H9 (cell line): ENCODE results near the gene ZNF644. TPM values are rescaled to one million over a fixed set of nuclear protein-coding genes. Genes with fewer than 3 reads are reported as not detected.

Experiments
- DNase-seq: peaks from one replicate; pipeline ENCODE4 v3.0.0-alpha.2; 2017
- H2AFZ ChIP-seq: one replicate; pipeline ENCODE4 v1.6.1; 2013; ENCODE audit warnings: mild to moderate bottlenecking, low read length, control low read depth, moderate library complexity
- H2AK5ac ChIP-seq: 2 replicates; pipeline ENCODE4 v1.6.1; 2013; ENCODE audit warnings: low read length, control low read depth, mixed read lengths; ENCODE audit not compliant: insufficient read length
- H2BK120ac ChIP-seq: one replicate; pipeline ENCODE4 v1.6.1; 2013; ENCODE audit warnings: low read depth, mild to moderate bottlenecking, low read length, control low read depth, inconsistent platforms; ENCODE audit not compliant: poor library complexity, severe bottlenecking
- H2BK12ac ChIP-seq: 2 replicates; pipeline ENCODE4 v1.6.1; 2013; ENCODE audit warnings: low read length, control low read depth, mixed read lengths, low read depth; ENCODE audit not compliant: insufficient read length
- H2BK15ac ChIP-seq: 2 replicates; pipeline ENCODE4 v1.6.1; 2013; ENCODE audit warnings: low read depth, low read length, control low read depth
- H2BK20ac ChIP-seq: one replicate; pipeline ENCODE4 v1.6.1; 2013; ENCODE audit warnings: low read depth, mild to moderate bottlenecking, low read length, control low read depth, inconsistent platforms; ENCODE audit not compliant: poor library complexity, severe bottlenecking
- H2BK5ac ChIP-seq: 2 replicates; pipeline ENCODE4 v1.6.1; 2013; ENCODE audit warnings: low read length, control low read depth, mixed read lengths; ENCODE audit not compliant: insufficient read length
- H3K14ac ChIP-seq: 2 replicates; pipeline ENCODE4 v1.6.1; 2013; ENCODE audit warnings: low read length, control low read depth; ENCODE audit not compliant: insufficient read depth
- H3K18ac ChIP-seq: 2 replicates; pipeline ENCODE4 v1.6.1; 2013; ENCODE audit warnings: low read depth, mild to moderate bottlenecking, mixed read lengths, low read length, control low read depth; ENCODE audit not compliant: insufficient read length
- H3K23ac ChIP-seq: 2 replicates; pipeline ENCODE4 v1.6.1; 2013; ENCODE audit warnings: low read length, control low read depth, mixed read lengths, low read depth; ENCODE audit not compliant: insufficient read length
- H3K23me2 ChIP-seq: 2 replicates; pipeline ENCODE4 v1.6.1; 2013; ENCODE audit warnings: low read depth, mild to moderate bottlenecking, mixed read lengths, low read length, control low read depth; ENCODE audit not compliant: insufficient read length, poor library complexity, severe bottlenecking
- H3K27ac ChIP-seq: 2 replicates; pipeline ENCODE4 v1.5.1; 2013; ENCODE audit warnings: low read length, control low read depth, mixed read lengths, low read depth; ENCODE audit not compliant: insufficient read length
- H3K27me3 ChIP-seq: 2 replicates; pipeline ENCODE4 v1.6.1; 2013; ENCODE audit warnings: low read length, control low read depth, inconsistent platforms; ENCODE audit not compliant: insufficient read depth
- H3K4ac ChIP-seq: 2 replicates; pipeline ENCODE4 v1.6.1; 2013; ENCODE audit warnings: low read depth, mild to moderate bottlenecking, control low read depth, inconsistent platforms, low read length, moderate library complexity
- H3K4me1 ChIP-seq: 2 replicates; pipeline ENCODE4 v1.6.1; 2013; ENCODE audit warnings: low read length, control low read depth, inconsistent platforms; ENCODE audit not compliant: insufficient read depth
- H3K4me2 ChIP-seq: 2 replicates; pipeline ENCODE4 v1.6.1; 2013; ENCODE audit warnings: low read length, control low read depth, mixed read lengths; ENCODE audit not compliant: insufficient read length, insufficient read depth
- H3K56ac ChIP-seq: 2 replicates; pipeline ENCODE4 v1.6.1; 2013; ENCODE audit warnings: low read depth, mild to moderate bottlenecking, mixed read lengths, low read length, control low read depth; ENCODE audit not compliant: insufficient read length
- H3K79me1 ChIP-seq: 2 replicates; pipeline ENCODE4 v1.6.1; 2013; ENCODE audit warnings: low read depth, mild to moderate bottlenecking, moderate library complexity, low read length, control low read depth, inconsistent platforms; ENCODE audit not compliant: insufficient read depth, poor library complexity, severe bottlenecking
- H3K79me2 ChIP-seq: 2 replicates; pipeline ENCODE4 v1.6.1; 2013; ENCODE audit warnings: low read length, control low read depth, inconsistent platforms; ENCODE audit not compliant: insufficient read depth
- H3K9ac ChIP-seq: 2 replicates; pipeline ENCODE4 v1.6.1; 2013; ENCODE audit warnings: low read length, control low read depth, mixed read lengths; ENCODE audit not compliant: insufficient read length; ENCODE audit errors: extremely low read depth
- H3K9me3 ChIP-seq: one replicate; pipeline ENCODE4 v1.6.1; 2013; ENCODE audit warnings: low read depth, low read length, inconsistent platforms; ENCODE audit not compliant: control insufficient read depth
- H3T11ph ChIP-seq: one replicate; pipeline ENCODE4 v1.6.1; 2013; ENCODE audit warnings: mild to moderate bottlenecking, low read length, control low read depth, inconsistent platforms
- H4K20me1 ChIP-seq: one replicate; pipeline ENCODE4 v1.6.1; 2013; ENCODE audit not compliant: control insufficient read depth, insufficient read length, insufficient read depth
- H4K5ac ChIP-seq: 2 replicates; pipeline ENCODE4 v1.6.1; 2013; ENCODE audit warnings: low read depth, mild to moderate bottlenecking, mixed read lengths, low read length, control low read depth; ENCODE audit not compliant: insufficient read length
- H4K8ac ChIP-seq: replicated peaks from 2 replicates; pipeline ENCODE4 v1.6.1; 2013; ENCODE audit warnings: low read length, control low read depth, mixed read lengths, low read depth; ENCODE audit not compliant: insufficient read length
- H4K91ac ChIP-seq: 2 replicates; pipeline ENCODE4 v1.6.1; 2013; ENCODE audit warnings: low read depth, mild to moderate bottlenecking, moderate library complexity, mixed read lengths, low read length, control low read depth; ENCODE audit not compliant: insufficient read length
- H3K27ac Mint-ChIP-seq, 3 experiments: 2 replicates in 2 of 3; 3 replicates in 1 of 3; pipeline ENCODE4 v1.8.0; 2020 to 2021; ENCODE audit warnings: mixed read lengths in 3 of 3, mild to moderate bottlenecking in 1 of 3, moderate library complexity in 1 of 3
- H3K27me3 Mint-ChIP-seq: 2 replicates; pipeline ENCODE4 v1.8.0; 2021; ENCODE audit warnings: low read depth, mild to moderate bottlenecking, moderate library complexity, mixed read lengths
- H3K36me3 Mint-ChIP-seq, 3 experiments: 2 replicates in 2 of 3; 3 replicates in 1 of 3; pipeline ENCODE4 v1.8.0; 2020 to 2021; ENCODE audit warnings: low read depth in 3 of 3, mixed read lengths in 3 of 3; ENCODE audit not compliant: insufficient read depth in 1 of 3
- H3K4me1 Mint-ChIP-seq, 2 experiments: 2 replicates each; pipeline ENCODE4 v1.8.0; 2020; ENCODE audit warnings: mixed read lengths in 2 of 2
- H3K4me3 Mint-ChIP-seq, 2 experiments: 2 replicates in 1 of 2; 3 replicates in 1 of 2; pipeline ENCODE4 v1.8.0; 2020 to 2021; ENCODE audit warnings: mild to moderate bottlenecking in 2 of 2, mixed read lengths in 2 of 2, moderate library complexity in 1 of 2
- H3K9me3 Mint-ChIP-seq, 2 experiments: 2 replicates in 1 of 2; 3 replicates in 1 of 2; pipeline ENCODE4 v1.8.0; 2020; ENCODE audit warnings: mild to moderate bottlenecking in 2 of 2, mixed read lengths in 2 of 2, moderate library complexity in 1 of 2
- CTCF ChIP-seq: fragments of 200-600 bp; sonication (generic); conservative IDR thresholded peaks from 3 replicates; pipeline ENCODE4 v1.8.0; 2021; ENCODE audit warnings: antibody characterized with exemption, mild to moderate bottlenecking
- WGBS: extraction: QIAGEN DNeasy Blood & Tissue Kit; methylation state at CpG from one replicate; pipeline ENCODE4 v1.1.7; 2013; ENCODE audit warnings: missing lambda C conversion rate, low lambda C conversion rate, mixed read lengths; ENCODE audit not compliant: insufficient read length; ENCODE audit errors: extremely low coverage; 5-methylcytosine and 5-hydroxymethylcytosine counted together
- total RNA-seq: library from RNA; stranded (reverse); gene quantifications from 2 replicates; pipeline ENCODE4 v1.2.1, GENCODE V29; 2021

ZNF644 gene
- total RNA-seq, 1 experiment from 2014 or later = 78.9 TPM

- Histone ChIP-seq H3K4me1 (0 out of 2 replicates have a peak, but pooled peaks cover 2% of the 10 kb centered on the region), H3K4me2 (no peak overlapping the region), H3K9me3 (peaks cover 16% of the 10 kb centered on the region), H3K56ac (no peak overlapping the region), H2BK5ac (no peak overlapping the region), H3K79me1 (peaks cover 12% of the 10 kb centered on the region), H2BK12ac (no peak overlapping the region), H3T11ph (no peak overlapping the region), H3K14ac (no peak overlapping the region), H3K9ac (no peak overlapping the region), H3K79me2 (peaks cover 70% of the 10 kb centered on the region; the same call in 1 of the 2 replicates), H2BK15ac (no peak overlapping the region), H4K20me1 (no peaks in the 10 kb centered on the region), H3K18ac (no peak overlapping the region), H2AFZ (no peak overlapping the region), H4K91ac (no peak overlapping the region), H2AK5ac (no peak overlapping the region), H4K5ac (no peak overlapping the region), H2BK120ac (no peak overlapping the region), H3K23ac (no peak overlapping the region), H3K27ac (no peak overlapping the region), H3K23me2 (no peaks in the 10 kb centered on the region), H3K4ac (no peak overlapping the region), H3K27me3 (no peaks in the 10 kb centered on the region), H4K8ac (no peak overlapping the region), H2BK20ac (no peak overlapping the region)
- Mint-ChIP-seq H3K9me3 (peaks cover 45 to 57% of the 10 kb centered on the region in 2 experiments), H3K27me3 (no peaks in the 10 kb centered on the region), H3K27ac (peak overlapping the region in 2 of 3 experiments; percentile 30 to 36; a peak in 2 of 7 replicates), H3K36me3 (peaks cover 67 to 92% (median 85%) of the 10 kb centered on the region in 3 experiments), H3K4me3 (no peak overlapping the region), H3K4me1 (peaks cover 29 to 31% of the 10 kb centered on the region in 2 experiments)
- DNase-seq = no peak
- TF ChIP-seq CTCF = no peak
- no CpG with 5 or more reads among the region's 2 CpGs for WGBS
Observed at GRCh38 chr1:90993245-90993644, 28.6 kb downstream of the ZNF644 start.
